Measurements from ENCODE around the gene PRIM2. TPM values are rescaled to one million over a fixed set of nuclear protein-coding genes. Genes with fewer than 3 reads are reported as not detected.

The PRIM2 gene
- total RNA-seq, 4 donors from 2014 or later, result 11.0 to 16.2 (median 13.3) TPM

GRCh38 chr6:57297505-57297904 is 19.9 kb upstream of the PRIM2 start:
- Histone ChIP-seq H3K4me1 (peaks cover 5 to 12% of the 10 kb centered on the region in 2 donors), H3K27me3 (no peaks in the 10 kb centered on the region), H3K27ac (no peak overlapping the region), H3K9me3 (no peaks in the 10 kb centered on the region), H3K36me3 (no peaks in the 10 kb centered on the region), H3K4me3 (replicated peaks in 1 of 3) (no peak overlapping the region)
- intact Hi-C loops (cut with DNase I), result no loop called here
- DNase-seq, result no peak
- WGBS, 2 donors, result 79 to 83% methylated on average over 1 of the region's 1 CpG
- TF ChIP-seq POLR2A (IDR thresholded peaks at IDR 0.05), result no peak
- no peak for TF ChIP-seq CTCF (IDR thresholded peaks at IDR 0.05)

- no peaks in the 10 kb centered on the region for H3K36me3 ChIP-seq
- no peaks in the 10 kb centered on the region for H3K9me3 ChIP-seq
- WGBS, 2 donors, result 78 to 84% methylated on average over 2 of the region's 2 CpGs
- no peak for DNase-seq
- no peak overlapping the region for H3K4me3 ChIP-seq (replicated peaks in 1 of 3)
- no peak overlapping the region for H3K27ac ChIP-seq
- TF ChIP-seq CTCF (IDR thresholded peaks at IDR 0.05) (no peak), POLR2A (IDR thresholded peaks at IDR 0.05) (no peak)
- intact Hi-C loops (cut with DNase I), result no loop called here
- H3K4me1 ChIP-seq, result peaks cover 5 to 17% of the 10 kb centered on the region in 2 donors
- no peaks in the 10 kb centered on the region for H3K27me3 ChIP-seq
These were observed 18.7 kb upstream of the PRIM2 start for GRCh38 chr6:57298741-57299140.

GRCh38 chr6:57301757-57302156 is 15.7 kb upstream of the PRIM2 start:
- Histone ChIP-seq H3K9me3 (no peaks in the 10 kb centered on the region), H3K36me3 (no peaks in the 10 kb centered on the region), H3K27me3 (no peaks in the 10 kb centered on the region), H3K27ac (peak overlapping the region; percentile 76 to 92 (median 81)), H3K4me1 (peaks cover 5 to 25% of the 10 kb centered on the region in 2 donors), H3K4me3 (replicated peaks in 1 of 3) (no peak overlapping the region)
- intact Hi-C loops (cut with DNase I), result loop anchor here (10.0 kb wide), 1 partner anchor 47 kb away; no protein-coding TSS in a partner anchor
- DNase-seq, result no peak
- TF ChIP-seq CTCF (IDR thresholded peaks at IDR 0.05), result no peak
- no peak for TF ChIP-seq POLR2A (IDR thresholded peaks at IDR 0.05)
- WGBS, 2 donors, result 59 to 62% methylated on average over 1 of the region's 1 CpG

GRCh38 chr6:57302477-57302876 is 15.0 kb upstream of the PRIM2 start:
- TF ChIP-seq CTCF (IDR thresholded peaks at IDR 0.05), result no peak
- no peak for TF ChIP-seq POLR2A (IDR thresholded peaks at IDR 0.05)
- DNase-seq, result no peak
- H3K9me3 ChIP-seq, result no peaks in the 10 kb centered on the region
- no peak overlapping the region for H3K4me3 ChIP-seq (replicated peaks in 1 of 3)
- peaks cover 5 to 25% of the 10 kb centered on the region in 2 donors for H3K4me1 ChIP-seq
- no peaks in the 10 kb centered on the region for H3K27me3 ChIP-seq
- no peaks in the 10 kb centered on the region for H3K36me3 ChIP-seq
- intact Hi-C loops (cut with DNase I), result loop anchor here (10.0 kb wide), 1 partner anchor 48 kb away; no protein-coding TSS in a partner anchor
- peak overlapping the region; percentile 76 to 92 (median 81) for H3K27ac ChIP-seq
- WGBS, 2 donors, result 12 to 20% methylated on average over 2 of the region's 2 CpGs

GRCh38 chr6:57303931-57304681 is 13.3 kb upstream of the PRIM2 start:
- intact Hi-C loops (cut with DNase I), result loop anchor here (10.0 kb wide), 1 partner anchor 49 kb away; no protein-coding TSS in a partner anchor
- Histone ChIP-seq H3K27ac (peak overlapping the region in 1 of 3 donors; percentile 92), H3K4me1 (peaks cover 5 to 25% of the 10 kb centered on the region in 2 donors), H3K27me3 (no peaks in the 10 kb centered on the region), H3K36me3 (no peaks in the 10 kb centered on the region), H3K4me3 (replicated peaks in 1 of 3) (no peak overlapping the region), H3K9me3 (no peaks in the 10 kb centered on the region)
- DNase-seq, result no peak
- WGBS, 2 donors, result 86 to 96% methylated on average over 1 of the region's 1 CpG
- TF ChIP-seq CTCF (IDR thresholded peaks at IDR 0.05) (no peak), POLR2A (IDR thresholded peaks at IDR 0.05) (no peak)

Data from thyroid gland (tissue), 4 donors.